K562 (cell line): Measurements from ENCODE around the gene ATXN10. TPM values are rescaled to one million over a fixed set of nuclear protein-coding genes. Genes with fewer than 3 reads are reported as not detected.

Experiments used
- ATAC-seq: fragments of 200-7000 bp; cut with Tn5 transposase; 3 replicates; pipeline ENCODE4 v1.9.1; 2020; ENCODE audit warnings: moderate library complexity
- BruUV-seq: library from RNA; stranded (reverse); fragments of 400-500 nt; replicated peaks from 2 replicates; lab custom pipeline; 2021; lab: Mats Ljungman, UMichigan
- CTCF ChIA-PET: fragments of 300-600 bp; formaldehyde crosslinking; extraction: SDS; loops from one replicate; lab custom pipeline; 2021; ENCODE audit warnings: low intra/inter-chr PET ratio; lab: Yijun Ruan, JAX
- POLR2A ChIA-PET: fragments of 300-600, 350-650 bp; sonication (Branson Sonifier 250); formaldehyde crosslinking; extraction: SDS; loops from one replicate; lab custom pipeline; 2021; ENCODE audit warnings: antibody characterized with exemption, inconsistent platforms; lab: Yijun Ruan, JAX
- DNase-seq, 4 experiments: peaks; one replicate each; pipeline versions ENCODE4 v3.0.0 to v3.0.0-alpha.2; 2011 to 2018; ENCODE audit warnings: low spot score in 3 of 4, mixed read lengths in 3 of 4; ENCODE audit errors: extremely low read depth in 1 of 4
- FAIRE-seq: peaks from 2 replicates; lab custom pipeline; 2011; peaks lifted over from hg19 to GRCh38; lab: Jason Lieb, UNC
- H2AFZ ChIP-seq: 2 replicates; pipeline ENCODE4 v1.6.0; 2011; ENCODE audit warnings: low read depth, low read length, control low read depth, inconsistent platforms
- H3K27ac ChIP-seq: fragments of 200-600 bp; 3 replicates; pipeline ENCODE4 v1.8.0; 2011; ENCODE audit warnings: low read depth, mild to moderate bottlenecking, control low read depth, inconsistent platforms, low read length, moderate library complexity, mixed read lengths; ENCODE audit errors: extremely low read depth
- H3K27me3 ChIP-seq, 2 experiments: fragments of 300-600 bp in 1 of 2; 2 replicates in 1 of 2; 3 replicates in 1 of 2; pipeline versions ENCODE4 v1.6.0 to v1.8.0; 2011; ENCODE audit warnings: inconsistent platforms in 2 of 2, low read length in 2 of 2, mild to moderate bottlenecking in 1 of 2, mixed read lengths in 1 of 2, moderate library complexity in 1 of 2; ENCODE audit not compliant: control insufficient read depth in 2 of 2, insufficient read depth in 2 of 2
- H3K36me3 ChIP-seq: fragments of 300-600 bp; 3 replicates; pipeline ENCODE4 v1.8.0; 2011; ENCODE audit warnings: mild to moderate bottlenecking, low read length, inconsistent platforms; ENCODE audit not compliant: control insufficient read depth, insufficient read depth
- H3K4me1 ChIP-seq, 2 experiments: fragments of 200-600 bp in 1 of 2; replicated peaks in 1 of 2; 2 replicates in 1 of 2; 3 replicates in 1 of 2; pipeline versions ENCODE4 v1.5.1 to v1.8.0; 2011; ENCODE audit warnings: inconsistent platforms in 2 of 2, low read length in 2 of 2, mild to moderate bottlenecking in 1 of 2, mixed read lengths in 1 of 2, moderate library complexity in 1 of 2; ENCODE audit not compliant: control insufficient read depth in 2 of 2, insufficient read depth in 2 of 2
- H3K4me2 ChIP-seq: 2 replicates; pipeline ENCODE4 v1.6.1; 2011; ENCODE audit warnings: low read length, control low read depth, inconsistent platforms, mixed read lengths; ENCODE audit not compliant: insufficient read depth
- H3K4me3 ChIP-seq: fragments of 200-600 bp; sonication (generic), shearing (Covaris generic); 2 replicates; pipeline ENCODE4 v1.5.1; 2016; ENCODE audit warnings: control low read depth, inconsistent platforms
- H3K79me2 ChIP-seq: fragments of 200-600 bp; 3 replicates; pipeline ENCODE4 v1.8.0; 2011; ENCODE audit warnings: low read length, inconsistent platforms; ENCODE audit not compliant: control insufficient read depth, insufficient read depth
- H3K9ac ChIP-seq, 2 experiments: 2 replicates each; pipeline versions ENCODE4 v1.6.0 to v1.6.1; 2011; ENCODE audit warnings: low read depth in 2 of 2, low read length in 2 of 2, control low read depth in 1 of 2, inconsistent platforms in 1 of 2, mild to moderate bottlenecking in 1 of 2, mixed read lengths in 1 of 2; ENCODE audit not compliant: insufficient read depth in 1 of 2
- H3K9me1 ChIP-seq: one replicate; pipeline ENCODE4 v1.6.0; 2011; ENCODE audit warnings: inconsistent platforms, mild to moderate bottlenecking, low read length, moderate library complexity; ENCODE audit not compliant: control insufficient read depth, insufficient read depth
- H3K9me3 ChIP-seq: replicated peaks from 2 replicates; pipeline ENCODE4 v1.5.1; 2011; ENCODE audit warnings: low read depth, low read length, inconsistent platforms; ENCODE audit not compliant: control insufficient read depth, insufficient read depth
- H4K20me1 ChIP-seq: replicated peaks from 2 replicates; pipeline ENCODE4 v1.6.1; 2011; ENCODE audit warnings: low read length, inconsistent platforms, mixed read lengths; ENCODE audit not compliant: control insufficient read depth, insufficient read depth
- ARHGAP35 ChIP-seq: fragments of 450-650 bp; IDR thresholded peaks from 2 replicates; pipeline ENCODE4 v1.6.1; 2018; ENCODE audit not compliant: partially characterized antibody
- CBFA2T2 ChIP-seq: fragments of 450-650 bp; conservative IDR thresholded peaks from 2 replicates; pipeline ENCODE4 v1.6.1; 2017; ENCODE audit warnings: mild to moderate bottlenecking
- E2F3 ChIP-seq: fragments of 250-450 bp; sonication (Bioruptor Pico); IDR thresholded peaks from 2 replicates; pipeline ENCODE4 v1.4.0; 2020; ENCODE audit warnings: mild to moderate bottlenecking
- ETS2 ChIP-seq: IDR thresholded peaks from 2 replicates; pipeline ENCODE4 v1.6.1; 2016; ENCODE audit warnings: borderline replicate concordance, missing genetic modification characterization, mild to moderate bottlenecking, moderate library complexity, missing compliant biosample characterization; ENCODE audit not compliant: poor library complexity, severe bottlenecking
- GABPB1 ChIP-seq: sonication (generic); formaldehyde crosslinking; IDR thresholded peaks from 2 replicates; pipeline ENCODE4 v1.8.0; 2022; ENCODE audit warnings: mild to moderate bottlenecking, missing genetic modification reagents
- MAFG ChIP-seq: fragments of 450-650 bp; conservative IDR thresholded peaks from 2 replicates; pipeline ENCODE4 v1.6.1; 2016; ENCODE audit warnings: missing genetic modification characterization, missing compliant biosample characterization
- MEIS2 ChIP-seq: fragments of 450-650 bp; IDR thresholded peaks from 2 replicates; pipeline ENCODE4 v1.6.1; 2014; ENCODE audit warnings: mild to moderate bottlenecking; ENCODE audit not compliant: partially characterized antibody
- POLR2B ChIP-seq: fragments of 450-650 bp; IDR thresholded peaks from 2 replicates; pipeline ENCODE4 v1.6.1; 2018; ENCODE audit warnings: low read depth; ENCODE audit not compliant: partially characterized antibody
- PTTG1 ChIP-seq: fragments of 450-650 bp; IDR thresholded peaks from 2 replicates; pipeline ENCODE4 v1.6.1; 2016; ENCODE audit warnings: low read depth, mild to moderate bottlenecking, missing genetic modification characterization, missing compliant biosample characterization
- RBM17 ChIP-seq: fragments of 200-400 bp; formaldehyde crosslinking; IDR thresholded peaks from 2 replicates; pipeline ENCODE4 v1.6.1; 2017; ENCODE audit warnings: low read depth, mild to moderate bottlenecking, low read length, borderline replicate concordance
- RFX1 ChIP-seq: fragments of 450-650 bp; IDR thresholded peaks from 2 replicates; pipeline ENCODE4 v1.6.1; 2016; ENCODE audit warnings: mild to moderate bottlenecking, moderate library complexity
- SAFB ChIP-seq: fragments of 200-400 bp; formaldehyde crosslinking; IDR thresholded peaks from 2 replicates; pipeline ENCODE4 v1.6.1; 2017; ENCODE audit warnings: low read depth, low read length, borderline replicate concordance
- SREBF2 ChIP-seq: sonication (generic); formaldehyde crosslinking; IDR thresholded peaks from 2 replicates; pipeline ENCODE4 v1.4.0; 2020; ENCODE audit warnings: mild to moderate bottlenecking, missing genetic modification reagents
- ZFP36 ChIP-seq: fragments of 150-350 bp; IDR thresholded peaks from 2 replicates; pipeline ENCODE4 v1.6.1; 2018; ENCODE audit warnings: low read length, low read depth; ENCODE audit not compliant: partially characterized antibody
- ZNF174 ChIP-seq: fragments of 250-450 bp; sonication (Bioruptor Pico); IDR thresholded peaks from 2 replicates; pipeline ENCODE4 v1.4.0; 2020; ENCODE audit warnings: mild to moderate bottlenecking
- WGBS: fragments of 100-300 bp; shearing (Covaris generic); methylation state at CpG from one replicate; pipeline ENCODE4 v1.1.6; 2016; ENCODE audit warnings: low coverage, mixed read lengths; ENCODE audit not compliant: insufficient coverage; ENCODE audit errors: missing lambda C conversion rate; 5-methylcytosine and 5-hydroxymethylcytosine counted together
- in situ Hi-C: fragments of 300-500 bp; cut with MboI; formaldehyde crosslinking; loops from 4 replicates; pipeline ENCODE4 v1.15.0; 2018; ENCODE audit warnings: inconsistent platforms, mixed read lengths
- intact Hi-C: fragments of 100-400 bp; cut with micrococcal nuclease; formaldehyde crosslinking; loops from 2 replicates; pipeline ENCODE4 v1.14.2; 2022
- polyA plus RNA-seq, 8 experiments: library from polyadenylated mRNA; depleted of rRNA in 4 of 8; stranded (reverse) in 5 of 8; unstranded in 3 of 8; fragments of >200 nt; fragmentation: Nextera tagmentation in 2 of 8; fragmentation: Illumina TruSeq in 1 of 8; extraction: Ambion mirVana in 2 of 8; extraction: Trizol in 1 of 8; gene quantifications; 2 replicates each; pipeline versions ENCODE4 v1.2.1 to v1.2.3, GENCODE V29; 2011 to 2014; ENCODE audit warnings: inconsistent platforms in 1 of 8, missing spikeins in 1 of 8
- total RNA-seq, 7 experiments: library from RNA; depleted of rRNA in 6 of 7; stranded (reverse); fragments of >200 nt in 6 of 7; fragmentation: Illumina TruSeq in 2 of 7; extraction: Trizol in 2 of 7; gene quantifications; 2 replicates each; pipeline versions ENCODE4 v1.2.1 to v1.2.3, GENCODE V29; 2011 to 2021; ENCODE audit warnings: low replicate concordance in 1 of 7
- TF ChIP-seq, protein P1 (sequence below): sonication (generic); formaldehyde crosslinking; IDR thresholded peaks from 2 replicates; pipeline ENCODE4 v1.8.1; 2022; ENCODE audit warnings: missing genetic modification reagents
- TF ChIP-seq, protein P2 (sequence below), 2 experiments: IDR thresholded peaks; 2 replicates each; pipeline ENCODE4 v1.6.1; 2012; ENCODE audit warnings: improper control_type of control experiment in 2 of 2, low read depth in 2 of 2, low read length in 2 of 2, borderline replicate concordance in 1 of 2

The ATXN10 gene
- total and polyA plus RNA-seq, 9 of the 15 experiments (the other 6 are each of a cell fraction or from before 2014, with no cell fraction given), result 11.5 to 190 (median 33.6) TPM

DNA sequence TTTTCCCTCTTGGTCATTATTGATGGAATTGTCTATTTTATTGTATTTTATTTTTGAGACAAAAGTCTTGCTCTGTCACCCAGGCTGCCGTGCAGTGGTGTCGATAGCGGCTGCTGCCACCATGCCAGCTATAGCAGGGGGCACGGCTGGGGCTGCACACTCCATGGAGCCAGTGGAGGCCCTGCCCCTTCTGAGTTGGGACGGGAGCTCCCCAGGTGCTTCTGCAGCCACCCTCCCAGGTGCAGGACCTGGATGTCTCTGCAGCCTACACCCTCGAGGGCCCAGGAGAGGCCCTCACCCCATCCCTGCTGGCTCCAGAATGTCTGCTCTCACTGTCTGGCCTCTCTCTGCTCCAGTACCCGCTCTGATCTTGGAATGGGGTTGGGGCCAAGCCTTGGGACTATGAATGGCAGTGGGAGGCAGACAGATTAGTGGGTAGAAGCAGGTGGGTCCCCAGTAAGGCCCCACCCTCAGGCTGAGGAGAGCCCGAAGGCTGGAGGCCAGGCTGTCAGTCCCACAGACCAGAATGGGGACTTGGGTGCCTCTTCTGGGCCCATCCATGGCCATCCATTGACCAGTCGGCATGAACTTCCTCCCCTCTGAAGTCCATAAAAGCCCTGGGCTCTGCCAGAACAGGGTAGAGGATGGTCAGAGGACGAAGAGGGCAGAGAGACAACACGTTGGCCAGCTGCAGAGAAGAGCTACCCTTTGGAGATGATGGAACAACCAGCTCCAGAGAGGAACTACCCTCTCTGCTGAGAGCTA lies 49.6 kb upstream of the ATXN10 start:
- WGBS, result 40% methylated on average over 10 of the region's 11 CpGs
- H3K4me2 ChIP-seq, result no peak overlapping the region
- H3K36me3 ChIP-seq, result no peaks in the 10 kb centered on the region
- POLR2A ChIA-PET, result no interaction called here
- H3K9me3 ChIP-seq, result no peaks in the 10 kb centered on the region
- in situ Hi-C loops (no loop called here), intact Hi-C loops (no loop called here)
- ATAC-seq, result no peak
- FAIRE-seq, result no peak
- peaks cover 0 to 15% of the 10 kb centered on the region in 2 experiments; a peak in 1 of 5 replicates for H3K27me3 ChIP-seq
- H3K27ac ChIP-seq, result no peak overlapping the region
- H3K9ac ChIP-seq, result no peak overlapping the region
- H3K9me1 ChIP-seq, result no peaks in the 10 kb centered on the region
- DNase-seq, result no peak
- H4K20me1 ChIP-seq, result no peaks in the 10 kb centered on the region
- TF ChIP-seq PTTG1 (tag), result no peak
- TF ChIP-seq E2F3 (CRISPR knock-in tag), result no peak
- TF ChIP-seq ETS2 (tag), result no peak
- no peak for TF ChIP-seq GABPB1 (CRISPR knock-in tag)
- TF ChIP-seq, protein P1, sequence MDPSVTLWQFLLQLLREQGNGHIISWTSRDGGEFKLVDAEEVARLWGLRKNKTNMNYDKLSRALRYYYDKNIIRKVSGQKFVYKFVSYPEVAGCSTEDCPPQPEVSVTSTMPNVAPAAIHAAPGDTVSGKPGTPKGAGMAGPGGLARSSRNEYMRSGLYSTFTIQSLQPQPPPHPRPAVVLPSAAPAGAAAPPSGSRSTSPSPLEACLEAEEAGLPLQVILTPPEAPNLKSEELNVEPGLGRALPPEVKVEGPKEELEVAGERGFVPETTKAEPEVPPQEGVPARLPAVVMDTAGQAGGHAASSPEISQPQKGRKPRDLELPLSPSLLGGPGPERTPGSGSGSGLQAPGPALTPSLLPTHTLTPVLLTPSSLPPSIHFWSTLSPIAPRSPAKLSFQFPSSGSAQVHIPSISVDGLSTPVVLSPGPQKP (CRISPR knock-in tag), result no peak
- no peak for TF ChIP-seq ZNF174 (CRISPR knock-in tag)
- TF ChIP-seq, protein P2, sequence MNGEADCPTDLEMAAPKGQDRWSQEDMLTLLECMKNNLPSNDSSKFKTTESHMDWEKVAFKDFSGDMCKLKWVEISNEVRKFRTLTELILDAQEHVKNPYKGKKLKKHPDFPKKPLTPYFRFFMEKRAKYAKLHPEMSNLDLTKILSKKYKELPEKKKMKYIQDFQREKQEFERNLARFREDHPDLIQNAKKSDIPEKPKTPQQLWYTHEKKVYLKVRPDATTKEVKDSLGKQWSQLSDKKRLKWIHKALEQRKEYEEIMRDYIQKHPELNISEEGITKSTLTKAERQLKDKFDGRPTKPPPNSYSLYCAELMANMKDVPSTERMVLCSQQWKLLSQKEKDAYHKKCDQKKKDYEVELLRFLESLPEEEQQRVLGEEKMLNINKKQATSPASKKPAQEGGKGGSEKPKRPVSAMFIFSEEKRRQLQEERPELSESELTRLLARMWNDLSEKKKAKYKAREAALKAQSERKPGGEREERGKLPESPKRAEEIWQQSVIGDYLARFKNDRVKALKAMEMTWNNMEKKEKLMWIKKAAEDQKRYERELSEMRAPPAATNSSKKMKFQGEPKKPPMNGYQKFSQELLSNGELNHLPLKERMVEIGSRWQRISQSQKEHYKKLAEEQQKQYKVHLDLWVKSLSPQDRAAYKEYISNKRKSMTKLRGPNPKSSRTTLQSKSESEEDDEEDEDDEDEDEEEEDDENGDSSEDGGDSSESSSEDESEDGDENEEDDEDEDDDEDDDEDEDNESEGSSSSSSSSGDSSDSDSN (IDR thresholded peaks at IDR 0.05; ENCODE audit: borderline replicate concordance in 1 of 2, low read depth in 2 of 2, low read length in 2 of 2), result no peak
- no peak for TF ChIP-seq SREBF2
- TF ChIP-seq MAFG (tag), result no peak
- no peak for TF ChIP-seq MEIS2
- TF ChIP-seq POLR2B, result no peak
- no peak for TF ChIP-seq SAFB
- TF ChIP-seq ZFP36, result no peak
- no peak for TF ChIP-seq RFX1
- TF ChIP-seq RBM17, result no peak
- TF ChIP-seq ARHGAP35, result no peak
- TF ChIP-seq CBFA2T2, result no peak
- TF ChIP-seq, all 486 proteins: peak for 0
- CTCF ChIA-PET, result no interaction called here
- Histone ChIP-seq H3K79me2 (no peaks in the 10 kb centered on the region), H3K4me3 (no peak overlapping the region), H3K4me1 (peaks cover 5% of the 10 kb centered on the region in 2 experiments; a peak in 4 of 5 replicates), H2AFZ (no peak overlapping the region)
- no TSS peak for BruUV-seq
